CD4-positive, alpha-beta T cell (primary cell): Measurements from ENCODE around the gene NFAM1. TPM values are rescaled to one million over a fixed set of nuclear protein-coding genes. Genes with fewer than 3 reads are reported as not detected.

Experiments
- ATAC-seq: fragments of 200-7000 bp; cut with Tn5 transposase; one replicate; pipeline ENCODE4 v1.10.0; 2022; ENCODE audit warnings: mild to moderate bottlenecking; ENCODE audit not compliant: poor library complexity
- CTCF ChIA-PET: fragments of 350-600 bp; sonication (Branson Sonifier 250); formaldehyde crosslinking; loops from one replicate; lab custom pipeline; 2021; ENCODE audit warnings: antibody characterized with exemption, inconsistent platforms; lab: Charles Lee
- POLR2A ChIA-PET: fragments of 350-600 bp; sonication (Branson Sonifier 250); formaldehyde crosslinking; loops from one replicate; lab custom pipeline; 2021; ENCODE audit warnings: antibody characterized with exemption, inconsistent platforms; lab: Charles Lee
- DNase-seq, 14 experiments: peaks; one replicate each; pipeline ENCODE4 v3.0.0-alpha.2; 2013 to 2020; ENCODE audit warnings: mixed read lengths in 2 of 14
- H3K27ac ChIP-seq, 2 donors: one replicate each; pipeline versions ENCODE4 v1.5.1 to v1.7.0; 2013; ENCODE audit warnings: low read length in 2 of 2, low read depth in 1 of 2, mild to moderate bottlenecking in 1 of 2
- H3K27me3 ChIP-seq, 2 experiments: 1 replicate in 1 of 2; 2 replicates in 1 of 2; pipeline versions ENCODE4 v1.6.1 to v1.7.0; 2013; ENCODE audit warnings: low read length in 2 of 2, control low read depth in 1 of 2, mild to moderate bottlenecking in 1 of 2, moderate library complexity in 1 of 2; ENCODE audit not compliant: insufficient read depth in 2 of 2, control insufficient read depth in 1 of 2
- H3K36me3 ChIP-seq: one replicate; pipeline ENCODE4 v1.6.1; 2013; ENCODE audit warnings: low read length, control low read depth; ENCODE audit not compliant: insufficient read depth
- H3K4me1 ChIP-seq: one replicate; pipeline ENCODE4 v1.6.1; 2013; ENCODE audit warnings: low read length, control low read depth; ENCODE audit not compliant: insufficient read depth
- H3K4me3 ChIP-seq: one replicate; pipeline ENCODE4 v1.5.1; 2013; ENCODE audit warnings: mild to moderate bottlenecking, low read length, moderate library complexity
- H3K9me3 ChIP-seq, 2 experiments: 1 replicate in 1 of 2; 2 replicates in 1 of 2; pipeline versions ENCODE4 v1.6.1 to v1.7.0; 2013; ENCODE audit warnings: low read length in 2 of 2, mild to moderate bottlenecking in 2 of 2, control low read depth in 1 of 2, moderate library complexity in 1 of 2; ENCODE audit not compliant: control insufficient read depth in 1 of 2, insufficient read depth in 1 of 2
- H3K27ac Mint-ChIP-seq: one replicate; pipeline ENCODE4 v1.8.0; 2020; ENCODE audit warnings: mixed read lengths
- H3K27me3 Mint-ChIP-seq: one replicate; pipeline ENCODE4 v1.8.0; 2021; ENCODE audit warnings: mixed read lengths
- H3K36me3 Mint-ChIP-seq: one replicate; pipeline ENCODE4 v1.8.0; 2021; ENCODE audit warnings: low read depth, mixed read lengths
- H3K4me1 Mint-ChIP-seq: one replicate; pipeline ENCODE4 v1.8.0; 2021; ENCODE audit warnings: low read depth, mixed read lengths
- H3K4me3 Mint-ChIP-seq: one replicate; pipeline ENCODE4 v1.8.0; 2020; ENCODE audit warnings: mild to moderate bottlenecking, mixed read lengths
- H3K9me3 Mint-ChIP-seq: one replicate; pipeline ENCODE4 v1.8.0; 2020; ENCODE audit warnings: mixed read lengths
- CTCF ChIP-seq: fragments of 200-600 bp; IDR thresholded peaks from one replicate; pipeline ENCODE4 v1.8.0; 2022; ENCODE audit warnings: antibody characterized with exemption, mild to moderate bottlenecking
- intact Hi-C, 2 experiments: fragments of 100-400 bp; cut with DNase I in 1 of 2; cut with micrococcal nuclease in 1 of 2; formaldehyde crosslinking; loops; one replicate each; pipeline versions ENCODE4 v1.15.1 to v1.9.0; 2023 to 2025; cut with DNase I, micrococcal nuclease
- total RNA-seq, 174 experiments: library from RNA in 2 of 174; stranded (reverse) in 2 of 174; gene quantifications; one replicate each; pipeline ENCODE4 v1.2.3 and lab custom pipeline; 2021 to 2026

The NFAM1 gene
- total RNA-seq, 2 experiments from 2014 or later: 0.34 to 0.38 TPM

DNA sequence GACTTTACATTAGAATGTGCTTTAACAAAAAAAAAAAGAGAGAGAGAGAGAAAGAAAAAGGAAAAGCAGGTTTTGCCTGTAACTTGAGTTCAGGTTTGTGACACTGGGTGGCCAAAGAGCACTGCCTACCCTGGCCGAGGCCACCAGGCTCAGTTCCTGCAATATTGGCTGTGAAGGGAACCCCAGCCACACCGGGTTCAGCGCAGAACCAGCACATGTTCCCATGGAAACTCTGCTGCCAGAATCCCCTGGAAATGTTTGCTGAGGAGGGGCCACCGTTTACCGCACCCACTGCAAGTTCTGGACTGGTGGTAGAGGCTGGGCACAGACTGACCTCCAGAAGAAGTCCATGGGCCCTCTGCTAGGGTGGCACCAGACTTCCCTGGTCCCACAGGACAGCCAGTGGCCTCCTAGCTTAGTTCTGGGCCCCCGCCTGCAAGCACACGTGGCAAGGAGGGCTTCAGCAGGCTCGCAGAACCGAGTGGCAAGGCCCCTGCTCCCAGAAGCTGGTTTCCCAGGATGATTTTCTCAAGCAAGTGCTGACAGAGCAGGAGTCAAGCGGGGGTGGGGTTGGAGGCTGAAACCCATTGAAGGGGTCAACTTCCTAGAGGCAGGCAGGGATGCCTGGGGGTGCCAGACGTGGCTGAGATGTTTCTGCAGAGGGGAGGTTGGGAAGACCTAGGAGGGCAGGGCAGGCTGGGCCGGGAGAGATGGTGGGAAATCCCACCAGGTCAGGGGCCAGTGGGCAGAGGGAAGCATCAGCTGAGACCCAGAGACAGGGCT lies 51.2 kb downstream of the NFAM1 start:
- Histone ChIP-seq H3K4me3 (no peak overlapping the region), H3K27ac (no peak overlapping the region), H3K4me1 (no peaks in the 10 kb centered on the region), H3K36me3 (no peaks in the 10 kb centered on the region), H3K27me3 (no peaks in the 10 kb centered on the region), H3K9me3 (no peaks in the 10 kb centered on the region)
- DNase-seq: no peak
- no peaks in the 10 kb centered on the region for H3K4me1 Mint-ChIP-seq
- H3K9me3 Mint-ChIP-seq: no peaks in the 10 kb centered on the region
- ATAC-seq: no peak
- ChIA-PET POLR2A (no interaction called here), CTCF (no interaction called here)
- intact Hi-C loops: no loop called here
- H3K27ac Mint-ChIP-seq: no peak overlapping the region
- H3K36me3 Mint-ChIP-seq: no peaks in the 10 kb centered on the region
- no peak for TF ChIP-seq CTCF
- no peaks in the 10 kb centered on the region for H3K27me3 Mint-ChIP-seq
- H3K4me3 Mint-ChIP-seq: no peak overlapping the region

DNA sequence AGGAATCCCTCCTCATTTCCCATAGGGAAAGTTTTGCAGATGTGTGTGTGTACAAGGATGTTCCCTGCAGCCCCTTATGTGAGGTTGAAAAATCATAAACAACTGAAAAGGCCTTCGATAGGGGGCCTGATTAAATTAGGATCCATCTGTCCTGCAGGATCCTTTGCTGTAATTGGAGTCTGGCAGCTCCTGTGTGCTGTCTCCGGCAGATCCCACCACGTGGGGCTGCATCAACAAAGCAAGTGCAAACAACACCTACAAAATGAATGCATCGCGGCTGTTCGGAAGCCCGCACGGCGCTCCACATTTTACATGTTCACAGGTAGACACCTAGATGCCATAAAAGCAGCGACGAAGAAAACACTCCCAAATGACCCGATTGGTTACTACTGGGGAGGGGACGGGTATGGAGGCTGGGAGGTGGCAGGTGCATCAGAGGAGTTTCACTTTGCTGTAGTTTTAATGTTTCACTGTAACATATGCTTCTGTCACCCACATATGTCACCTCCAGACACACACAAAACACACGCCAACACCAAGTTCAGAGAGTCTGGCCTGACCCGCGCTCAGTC lies 52.2 kb downstream of the NFAM1 start:
- H3K4me3 ChIP-seq: no peak overlapping the region
- no peaks in the 10 kb centered on the region for H3K27me3 ChIP-seq
- ChIA-PET CTCF (no interaction called here), POLR2A (no interaction called here)
- no peak for DNase-seq
- Mint-ChIP-seq H3K9me3 (no peaks in the 10 kb centered on the region), H3K27ac (no peak overlapping the region), H3K4me1 (no peaks in the 10 kb centered on the region), H3K27me3 (no peaks in the 10 kb centered on the region), H3K36me3 (no peaks in the 10 kb centered on the region), H3K4me3 (no peak overlapping the region)
- H3K36me3 ChIP-seq: no peaks in the 10 kb centered on the region
- ATAC-seq: no peak
- no peaks in the 10 kb centered on the region for H3K9me3 ChIP-seq
- H3K4me1 ChIP-seq: no peaks in the 10 kb centered on the region
- intact Hi-C loops: no loop called here
- TF ChIP-seq CTCF: no peak
- H3K27ac ChIP-seq: no peak overlapping the region

DNA sequence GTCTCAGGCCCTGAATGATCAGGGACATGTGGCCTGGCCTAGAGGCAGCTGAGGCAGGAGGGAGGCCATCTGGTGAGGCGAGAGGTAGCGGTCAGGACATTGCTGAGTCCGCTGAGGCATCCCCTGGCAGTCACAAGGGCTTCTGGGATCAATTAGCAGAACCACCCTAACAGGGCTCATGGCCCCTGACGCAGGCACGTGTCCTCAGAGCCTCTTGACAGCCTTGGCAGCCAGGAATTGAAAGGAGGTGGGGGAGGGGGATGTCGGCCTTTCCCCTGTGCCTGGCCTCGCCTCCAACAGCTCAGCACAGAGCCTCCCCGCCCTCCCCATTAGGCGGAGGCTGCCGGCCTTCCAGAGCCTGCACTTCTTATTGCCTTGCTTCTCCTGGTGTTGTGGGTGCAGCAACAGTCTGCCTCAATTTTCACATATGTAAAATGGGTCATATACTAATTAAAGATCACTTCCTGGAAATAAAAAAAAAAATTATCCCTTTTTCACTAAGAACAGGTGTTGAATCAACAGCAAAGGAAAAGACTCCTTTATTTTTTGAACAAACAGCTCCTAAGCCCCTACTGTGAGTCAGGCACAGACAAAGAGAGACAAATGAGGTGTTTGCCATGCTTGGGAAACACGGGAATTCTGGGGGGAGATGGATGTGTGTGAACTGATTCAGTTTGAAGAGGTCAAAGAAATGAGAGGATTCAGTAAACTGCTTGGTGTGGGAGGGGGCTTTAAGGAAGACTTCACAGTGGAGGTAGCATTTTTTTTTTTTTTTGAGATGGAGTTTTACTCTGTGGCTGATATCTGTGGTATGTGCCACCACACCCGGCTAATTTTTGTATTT lies 55.3 kb downstream of the NFAM1 start:
- intact Hi-C loops: no loop called here
- Histone ChIP-seq H3K27ac (no peak overlapping the region), H3K27me3 (no peaks in the 10 kb centered on the region), H3K9me3 (no peaks in the 10 kb centered on the region), H3K36me3 (no peaks in the 10 kb centered on the region), H3K4me3 (no peak overlapping the region), H3K4me1 (peaks cover 5% of the 10 kb centered on the region)
- TF ChIP-seq CTCF: no peak
- H3K4me1 Mint-ChIP-seq: peaks cover 5% of the 10 kb centered on the region
- H3K36me3 Mint-ChIP-seq: no peaks in the 10 kb centered on the region
- no peak overlapping the region for H3K27ac Mint-ChIP-seq
- ATAC-seq: no peak
- CTCF ChIA-PET: no interaction called here
- no peak overlapping the region for H3K4me3 Mint-ChIP-seq
- no peaks in the 10 kb centered on the region for H3K9me3 Mint-ChIP-seq
- peak in 2 of 14 experiments; percentile 25 to 40 for DNase-seq
- no peaks in the 10 kb centered on the region for H3K27me3 Mint-ChIP-seq
- POLR2A ChIA-PET: no interaction called here
